B cell (primary cell): ENCODE data around the gene GFOD2. TPM values are rescaled to one million over a fixed set of nuclear protein-coding genes. Genes with fewer than 3 reads are reported as not detected.

ENCODE experiments used
- ATAC-seq: fragments of 200-7000 bp; cut with Tn5 transposase; one replicate; pipeline ENCODE4 v1.10.0; 2021; ENCODE audit warnings: low read depth, mild to moderate bottlenecking, moderate number of reproducible peaks, moderate library complexity
- CTCF ChIA-PET: fragments of 350-600 bp; sonication (Branson Sonifier 250); formaldehyde crosslinking; loops from one replicate; lab custom pipeline; 2021; ENCODE audit warnings: antibody characterized with exemption, inconsistent platforms; lab: Charles Lee
- POLR2A ChIA-PET: fragments of 350-600 bp; sonication (Branson Sonifier 250); formaldehyde crosslinking; loops from one replicate; lab custom pipeline; 2021; ENCODE audit warnings: antibody characterized with exemption; lab: Charles Lee
- DNase-seq: peaks from one replicate; pipeline ENCODE4 v3.0.0; 2013
- H2AFZ ChIP-seq: 2 replicates; pipeline ENCODE4 v1.6.1; 2012; ENCODE audit warnings: mild to moderate bottlenecking, low read depth, low read length; ENCODE audit not compliant: insufficient read depth, poor library complexity, severe bottlenecking
- H3K27ac ChIP-seq, 2 donors: 1 replicate in 1 of 2; 2 replicates in 1 of 2; pipeline ENCODE4 v1.5.1; 2012 to 2013; ENCODE audit warnings: low read length in 2 of 2, mild to moderate bottlenecking in 2 of 2, moderate library complexity in 1 of 2
- H3K27me3 ChIP-seq, 4 experiments: fragments of 200-600 bp in 1 of 4; sonication (generic) in 1 of 4; replicated peaks in 1 of 4; 1 replicate in 2 of 4; 2 replicates in 2 of 4; pipeline versions ENCODE4 v1.6.1 to v1.7.0; 2013 to 2016; ENCODE audit warnings: low read length in 3 of 4, mild to moderate bottlenecking in 2 of 4, mixed read lengths in 1 of 4, moderate library complexity in 1 of 4; ENCODE audit not compliant: insufficient read depth in 4 of 4, control insufficient read depth in 3 of 4; ENCODE audit errors: control extremely low read depth in 1 of 4
- H3K36me3 ChIP-seq, 2 experiments: replicated peaks in 1 of 2; 1 replicate in 1 of 2; 2 replicates in 1 of 2; pipeline versions ENCODE4 v1.6.1 to v1.7.1; 2013; ENCODE audit warnings: low read length in 1 of 2; ENCODE audit not compliant: insufficient read depth in 2 of 2, control insufficient read depth in 1 of 2; ENCODE audit errors: control extremely low read depth in 1 of 2, extremely low read depth in 1 of 2
- H3K4me1 ChIP-seq, 2 donors: fragments of 200-600 bp in 1 of 2; sonication (generic) in 1 of 2; 1 replicate in 1 of 2; 2 replicates in 1 of 2; pipeline versions ENCODE4 v1.5.1 to v1.6.1; 2013 to 2017; ENCODE audit warnings: low read length in 2 of 2; ENCODE audit not compliant: control insufficient read depth in 2 of 2, insufficient read depth in 2 of 2
- H3K4me2 ChIP-seq: replicated peaks from 2 replicates; pipeline ENCODE3; 2012; ENCODE audit warnings: mild to moderate bottlenecking, low read depth, low read length; ENCODE audit not compliant: poor library complexity, severe bottlenecking
- H3K4me3 ChIP-seq, 5 experiments: fragments of 200-600 bp in 1 of 5; sonication (generic) in 1 of 5; 1 replicate in 3 of 5; 2 replicates in 2 of 5; pipeline versions ENCODE4 v1.5.1 to v1.7.0; 2011 to 2016; ENCODE audit warnings: low read length in 4 of 5, mild to moderate bottlenecking in 4 of 5, low read depth in 2 of 5, control low read depth in 1 of 5, moderate library complexity in 1 of 5; ENCODE audit not compliant: insufficient read depth in 1 of 5; ENCODE audit errors: control extremely low read depth in 1 of 5, extremely low read depth in 1 of 5
- H3K79me2 ChIP-seq: fragments of 200-600 bp; sonication (generic); one replicate; pipeline ENCODE4 v1.6.0; 2016; ENCODE audit warnings: low read length; ENCODE audit not compliant: control insufficient read depth, insufficient read depth
- H3K9ac ChIP-seq: fragments of 200-600 bp; sonication (generic); 2 replicates; pipeline ENCODE4 v1.6.1; 2017; ENCODE audit warnings: mild to moderate bottlenecking, low read length, moderate library complexity
- H3K9me3 ChIP-seq, 3 donors: one replicate each; pipeline versions ENCODE4 v1.6.1 to v1.7.1; 2013; ENCODE audit warnings: low read length in 2 of 3; ENCODE audit not compliant: control insufficient read depth in 2 of 3, insufficient read depth in 1 of 3; ENCODE audit errors: control extremely low read depth in 1 of 3
- H4K20me1 ChIP-seq: 2 replicates; pipeline ENCODE4 v1.6.0; 2012; ENCODE audit warnings: mild to moderate bottlenecking, low read length; ENCODE audit not compliant: insufficient read depth, control insufficient read depth, poor library complexity, severe bottlenecking
- H3K27ac Mint-ChIP-seq: one replicate; pipeline ENCODE4 v1.8.0; 2021; ENCODE audit warnings: mixed read lengths
- H3K27me3 Mint-ChIP-seq: one replicate; pipeline ENCODE4 v1.8.0; 2021; ENCODE audit warnings: mixed read lengths
- H3K4me1 Mint-ChIP-seq: one replicate; pipeline ENCODE4 v1.8.0; 2021; ENCODE audit warnings: mixed read lengths
- H3K4me3 Mint-ChIP-seq: one replicate; pipeline ENCODE4 v1.8.0; 2021; ENCODE audit warnings: mixed read lengths
- H3K9me3 Mint-ChIP-seq: one replicate; pipeline ENCODE4 v1.8.0; 2022; ENCODE audit warnings: mixed read lengths; ENCODE audit not compliant: insufficient read depth
- CTCF ChIP-seq: fragments of 200-600 bp; IDR thresholded peaks from one replicate; pipeline ENCODE4 v1.8.0; 2022; ENCODE audit warnings: antibody characterized with exemption, mild to moderate bottlenecking
- EZH2 ChIP-seq: IDR thresholded peaks from 2 replicates; pipeline ENCODE4 v1.6.1; 2012; ENCODE audit warnings: borderline replicate concordance, low read depth, mild to moderate bottlenecking, moderate library complexity, low read length; ENCODE audit not compliant: insufficient read depth, poor library complexity, severe bottlenecking
- WGBS: methylation state at CpG from one replicate; pipeline ENCODE4 v1.1.5; 2013; ENCODE audit warnings: missing lambda C conversion rate; ENCODE audit not compliant: insufficient coverage; 5-methylcytosine and 5-hydroxymethylcytosine counted together
- intact Hi-C: fragments of 100-400 bp; cut with micrococcal nuclease; formaldehyde crosslinking; loops from one replicate; pipeline ENCODE4 v1.10.0; 2022
- polyA plus RNA-seq: library from polyadenylated mRNA; depleted of rRNA; stranded (reverse); fragments of >200 nt; gene quantifications from 2 replicates; pipeline ENCODE4 v1.2.3, GENCODE V29; 2012
- total RNA-seq, 2 donors: library from RNA; stranded (reverse); fragments of 120-200 nt in 1 of 2; gene quantifications; 1 replicate in 1 of 2; 2 replicates in 1 of 2; pipeline versions ENCODE4 v1.2.3 to v1.2.4, GENCODE V29; 2013 to 2022

GFOD2 gene
- total and polyA plus RNA-seq, 2 donors (not counting 1 experiment from before 2014, with no cell fraction given): 11.9 to 18.2 TPM

- H4K20me1 ChIP-seq: peaks cover 46% of the 10 kb centered on the region
- Mint-ChIP-seq H3K27ac (no peak overlapping the region), H3K4me3 (no peak overlapping the region), H3K27me3 (no peaks in the 10 kb centered on the region), H3K4me1 (peaks cover 18% of the 10 kb centered on the region), H3K9me3 (no peaks in the 10 kb centered on the region)
- H2AFZ ChIP-seq: no peak overlapping the region
- no peak overlapping the region for H3K9ac ChIP-seq
- CTCF ChIA-PET: no interaction called here
- ATAC-seq (no peak), DNase-seq (no peak)
- no peaks in the 10 kb centered on the region for H3K9me3 ChIP-seq
- peaks cover 0 to 62% of the 10 kb centered on the region in 2 experiments for H3K36me3 ChIP-seq
- POLR2A ChIA-PET: interaction anchor here (1.8 kb wide), 1 partner anchor 8 kb away, joined by 6 read pairs; no protein-coding TSS in a partner anchor
- WGBS: 94% methylated on average over 29 of the region's 34 CpGs
- H3K4me1 ChIP-seq: peaks cover 10 to 16% of the 10 kb centered on the region in 2 donors
- intact Hi-C loops: no loop called here
- TF ChIP-seq CTCF: no peak
- no peak for TF ChIP-seq EZH2
- no peaks in the 10 kb centered on the region for H3K27me3 ChIP-seq
- H3K79me2 ChIP-seq: peaks cover 54% of the 10 kb centered on the region
- no peak overlapping the region for H3K4me3 ChIP-seq
- H3K4me2 ChIP-seq: no peak overlapping the region
- H3K27ac ChIP-seq: no peak overlapping the region
Observed at GRCh38 chr16:67649494-67649931, 69.6 kb downstream of the GFOD2 start.

DNA sequence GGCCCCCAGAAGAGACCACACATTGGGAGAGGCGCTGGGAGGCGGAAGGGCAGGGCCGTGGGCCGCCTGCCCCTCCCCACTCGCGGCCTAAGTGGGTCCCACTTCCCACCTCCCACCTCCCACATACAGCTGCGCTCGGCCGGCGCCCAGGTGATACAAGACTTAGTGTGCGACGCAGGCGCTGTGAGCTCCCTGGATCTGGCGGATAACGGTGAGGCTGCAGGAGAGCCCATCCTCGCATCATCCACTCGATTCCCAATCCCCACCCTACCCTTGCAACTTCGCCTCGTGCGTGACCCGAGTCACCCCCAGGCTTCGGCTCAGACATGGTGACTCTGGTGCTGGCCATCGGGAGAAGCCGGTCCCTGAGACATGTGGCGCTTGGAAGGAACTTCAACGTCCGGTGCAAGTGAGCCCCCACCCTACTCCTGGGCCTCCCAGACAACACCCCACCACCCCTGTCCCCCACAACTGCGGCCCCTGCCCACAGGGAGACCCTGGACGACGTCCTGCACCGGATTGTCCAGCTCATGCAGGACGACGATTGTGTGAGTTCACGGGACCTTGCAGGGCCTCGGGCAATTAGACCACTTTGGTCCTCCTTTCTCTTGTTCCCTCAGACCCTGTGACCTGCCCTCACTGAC, 70.2 kb downstream of the GFOD2 start:
- H3K27me3 Mint-ChIP-seq: no peaks in the 10 kb centered on the region
- H3K4me1 Mint-ChIP-seq: peaks cover 20% of the 10 kb centered on the region
- H3K4me2 ChIP-seq: no peak overlapping the region
- intact Hi-C loops: no loop called here
- no peaks in the 10 kb centered on the region for H3K9me3 Mint-ChIP-seq
- peaks cover 0 to 56% of the 10 kb centered on the region in 2 experiments for H3K36me3 ChIP-seq
- 99% methylated on average over 26 of the region's 35 CpGs for WGBS
- H3K79me2 ChIP-seq: peaks cover 61% of the 10 kb centered on the region
- H3K9ac ChIP-seq: no peak overlapping the region
- no peak overlapping the region for H3K4me3 Mint-ChIP-seq
- no peak overlapping the region for H2AFZ ChIP-seq
- CTCF ChIA-PET: interaction anchor here (0.7 to 8.4 kb wide), 3 partner anchors 87 to 233 kb away, joined by 4 to 220 read pairs (median 4); partner anchors contain the start of gene CTCF
- H3K4me3 ChIP-seq: no peak overlapping the region
- no peak overlapping the region for H3K27ac Mint-ChIP-seq
- no peak for DNase-seq
- TF ChIP-seq EZH2 (no peak), CTCF (no peak)
- H3K9me3 ChIP-seq: no peaks in the 10 kb centered on the region
- no peak for ATAC-seq
- H3K27me3 ChIP-seq: no peaks in the 10 kb centered on the region
- POLR2A ChIA-PET: interaction anchor here (1.8 kb wide), 1 partner anchor 9 kb away, joined by 6 read pairs; no protein-coding TSS in a partner anchor
- H3K4me1 ChIP-seq: peaks cover 12 to 20% of the 10 kb centered on the region in 2 donors
- H3K27ac ChIP-seq: no peak overlapping the region
- H4K20me1 ChIP-seq: peaks cover 39% of the 10 kb centered on the region
